NK-92 (cell line): Measurements from ENCODE around the gene PTPN14.

ENCODE experiments used
- DNase-seq: peaks from one replicate; lab custom pipeline; 2025; ENCODE audit not compliant: unreplicated experiment; lab: John Stamatoyannopoulos, UW

PTPN14 gene

DNA sequence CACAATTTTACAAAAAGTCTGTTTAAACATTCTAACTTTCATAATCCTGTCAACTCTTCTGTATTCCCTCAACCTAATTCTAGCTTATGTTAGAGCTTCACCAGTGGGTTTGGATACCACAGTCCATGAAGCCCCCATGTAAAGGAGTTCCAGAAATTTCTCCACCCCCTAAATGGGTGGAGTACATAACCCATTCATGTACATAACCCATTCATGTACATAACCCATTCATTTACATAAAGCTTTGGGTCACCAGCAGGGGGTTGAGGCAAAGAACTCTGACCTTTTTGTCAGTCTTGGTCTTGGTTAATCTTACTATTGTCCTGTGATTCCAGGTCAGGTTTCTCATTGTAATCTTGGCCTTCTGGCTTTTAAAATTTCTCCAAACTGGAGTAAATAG, 208.9 kb downstream of the PTPN14 start:
- DNase-seq: no peak

- DNase-seq: no peak
These were observed 209.5 kb downstream of the PTPN14 start for GRCh38 chr1:214341932-214342331.

- DNase-seq: no peak
These were observed 209.9 kb downstream of the PTPN14 start for GRCh38 chr1:214341459-214341858.

DNA sequence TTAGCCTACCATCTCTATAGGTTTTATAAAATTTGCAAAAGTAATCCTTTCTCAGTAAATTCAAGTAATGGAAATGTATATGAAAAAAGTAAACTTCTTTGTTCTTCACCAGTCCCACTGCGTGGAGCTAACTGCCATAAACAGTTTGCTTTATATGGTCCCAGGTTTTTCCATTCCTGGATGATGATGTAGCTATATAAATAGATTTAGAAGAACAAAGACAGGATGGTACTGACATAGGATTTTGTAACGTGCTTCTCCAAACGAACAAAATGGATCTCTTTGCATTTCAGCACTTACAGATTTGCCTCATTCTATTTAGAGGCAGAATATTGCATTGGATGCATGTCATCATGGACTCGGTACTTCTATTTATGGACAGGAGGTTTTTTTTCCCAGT, 213.2 kb downstream of the PTPN14 start:
- DNase-seq: no peak

DNA sequence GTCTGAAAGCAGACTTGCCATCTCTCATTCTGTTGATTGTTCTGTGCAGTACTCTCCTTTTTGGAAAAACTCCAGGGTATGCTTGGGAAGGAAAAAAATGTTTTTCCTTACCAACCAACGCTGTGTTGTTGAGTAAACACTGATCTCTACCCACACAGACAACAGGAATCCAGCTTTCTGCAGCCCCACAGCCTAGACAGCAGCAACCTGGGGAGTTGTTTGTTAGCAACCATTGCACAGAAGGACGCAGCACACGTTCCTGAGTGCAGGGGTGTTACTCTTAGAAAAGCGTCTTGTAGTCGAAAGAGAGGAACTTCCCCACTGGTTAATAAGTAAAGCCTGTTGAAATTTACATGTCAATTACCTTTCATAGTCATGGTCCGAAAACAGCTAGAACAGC, 213.9 kb downstream of the PTPN14 start:
- DNase-seq: no peak

DNA sequence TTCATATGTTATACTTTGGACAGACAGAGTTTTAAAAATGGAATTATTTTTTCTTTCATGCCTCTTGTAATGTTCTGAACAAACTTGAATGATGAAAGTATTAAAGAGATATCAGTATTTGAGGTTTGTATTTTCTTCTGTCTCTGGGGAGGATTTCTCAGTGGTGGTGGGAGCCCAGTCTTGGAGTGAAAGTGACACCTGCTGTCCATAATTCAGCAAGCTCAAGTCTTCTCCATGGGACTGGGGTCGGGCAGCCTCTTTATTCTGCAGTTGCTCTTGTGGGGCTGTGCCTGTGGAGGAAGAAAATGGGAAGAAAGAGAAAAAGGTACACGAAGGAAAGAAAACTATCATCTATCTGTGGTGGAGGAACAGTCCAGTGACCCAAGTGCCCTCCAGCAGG, 214.4 kb downstream of the PTPN14 start:
- DNase-seq: no peak

- DNase-seq: no peak
These were observed 215.8 kb downstream of the PTPN14 start for GRCh38 chr1:214335567-214335966.

GRCh38 chr1:214332946-214333798, 218.2 kb downstream of the PTPN14 start:
- no peak for DNase-seq

DNA sequence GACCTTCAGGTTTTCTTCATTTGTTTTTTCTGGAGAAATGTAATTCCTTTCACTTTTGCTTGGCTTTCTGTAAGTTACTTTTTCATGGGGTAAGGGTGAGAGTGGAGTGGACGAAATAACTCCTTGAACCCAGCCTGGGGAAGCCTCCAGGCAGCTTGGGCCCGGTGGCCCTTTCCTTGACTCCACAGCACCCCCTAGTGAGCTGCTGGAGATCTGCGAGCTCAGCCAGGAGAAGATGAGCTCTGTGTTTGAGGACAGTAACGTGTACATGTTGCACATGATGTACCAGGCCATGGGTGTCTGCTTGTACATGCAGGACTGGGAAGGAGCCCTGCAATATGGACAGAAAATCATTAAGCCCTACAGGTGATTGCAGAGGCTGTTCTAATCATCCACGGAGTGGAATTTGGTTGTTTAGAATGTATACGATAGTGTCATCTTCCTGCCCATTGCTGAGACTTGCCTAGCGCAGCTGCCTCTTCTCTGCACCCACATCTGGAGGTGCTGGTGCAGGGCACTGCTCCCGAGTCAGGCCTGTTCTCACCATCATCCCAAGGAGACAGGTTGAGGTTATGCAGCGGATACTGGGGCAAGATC, 219.5 kb downstream of the PTPN14 start:
- DNase-seq: no peak

- no peak for DNase-seq
These were observed 220.2 kb downstream of the PTPN14 start for GRCh38 chr1:214331180-214331579.

- no peak for DNase-seq
These were observed 220.7 kb downstream of the PTPN14 start for GRCh38 chr1:214330715-214331114.

GRCh38 chr1:214330222-214330621, 221.2 kb downstream of the PTPN14 start:
- DNase-seq: no peak

GRCh38 chr1:214329470-214330220, 221.8 kb downstream of the PTPN14 start:
- DNase-seq: no peak

GRCh38 chr1:214328770-214329469, 222.5 kb downstream of the PTPN14 start:
- DNase-seq: no peak

DNA sequence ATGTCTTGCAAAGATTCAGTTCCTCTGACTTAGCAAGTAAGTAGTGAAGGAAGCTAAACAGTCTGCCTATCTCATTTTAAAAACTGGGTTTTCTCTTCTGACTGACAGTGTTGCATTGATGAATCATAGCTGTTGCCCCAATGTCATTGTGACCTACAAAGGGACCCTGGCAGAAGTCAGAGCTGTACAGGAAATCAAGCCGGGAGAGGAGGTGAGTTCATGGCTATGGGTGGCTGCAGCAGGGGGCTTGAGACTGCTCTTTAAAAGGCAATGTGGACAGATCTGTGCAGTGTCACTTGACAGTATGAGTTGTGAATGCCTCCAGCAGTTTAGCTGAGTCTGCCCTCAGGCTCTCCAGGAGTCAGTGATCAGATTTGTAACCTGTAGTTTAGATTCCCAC, 223.9 kb downstream of the PTPN14 start:
- DNase-seq: no peak

DNA sequence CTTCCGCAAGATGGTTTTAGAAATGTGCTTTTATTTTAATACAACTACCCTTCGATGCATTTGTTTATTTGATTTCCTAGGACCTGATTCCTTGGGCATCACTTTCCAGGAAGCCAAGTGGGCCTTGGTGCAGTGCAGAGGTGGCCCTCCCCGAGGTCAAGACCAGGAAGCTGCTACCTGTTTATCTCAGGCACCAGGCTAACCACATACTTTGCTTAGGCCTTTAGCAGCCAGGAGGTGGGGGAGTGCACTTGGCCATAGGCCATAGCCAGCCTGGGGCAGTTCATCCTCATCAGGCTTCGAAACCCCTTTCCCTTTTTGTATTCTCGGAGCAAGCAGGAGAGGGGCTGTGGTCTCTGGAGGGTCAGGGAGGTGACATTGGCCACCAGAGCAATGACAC, 225.0 kb downstream of the PTPN14 start:
- no peak for DNase-seq

DNA sequence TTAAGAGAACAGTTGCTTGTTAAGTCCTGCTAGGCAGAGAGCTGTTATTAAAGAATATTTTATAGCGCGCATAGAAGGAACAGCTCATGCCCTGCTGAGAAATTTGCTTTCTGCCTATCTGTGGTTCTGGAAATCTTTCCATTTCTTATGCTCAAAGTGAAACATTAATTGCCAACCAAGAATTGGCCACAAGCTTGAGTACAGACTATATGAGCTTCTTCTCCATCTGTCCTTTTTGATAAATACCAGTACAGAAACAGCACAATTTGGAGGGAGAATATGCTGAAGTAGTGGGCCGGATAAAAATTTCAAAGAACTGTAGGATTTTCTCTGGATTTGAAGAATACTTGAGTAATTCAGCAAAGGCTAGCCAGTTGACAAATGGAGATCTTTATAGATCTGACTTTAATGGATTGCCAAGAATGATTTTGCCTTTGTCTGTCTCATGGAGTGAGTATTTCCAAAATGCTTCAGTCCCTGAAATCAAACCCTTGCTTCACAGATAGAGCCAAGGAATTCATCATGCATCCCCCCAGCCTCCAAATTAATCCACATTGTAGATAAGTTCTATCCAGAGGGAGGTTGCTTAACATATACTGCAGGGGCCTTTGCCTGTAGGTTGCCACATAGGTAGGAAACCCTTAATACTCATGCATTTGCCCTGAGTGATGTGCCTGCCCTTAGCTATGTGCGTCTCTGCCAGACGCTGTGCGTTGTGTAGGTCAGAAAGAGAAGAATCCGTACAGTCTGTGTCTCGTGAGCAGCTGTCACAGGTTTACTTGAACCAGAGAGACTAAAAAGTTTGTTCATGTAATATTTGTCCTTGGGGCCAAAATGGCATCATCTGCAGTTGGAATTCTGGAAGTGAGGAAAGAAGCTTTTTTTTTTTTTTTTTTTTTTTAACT, 226.3 kb downstream of the PTPN14 start:
- no peak for DNase-seq

- DNase-seq: no peak
These were observed 229.5 kb downstream of the PTPN14 start for GRCh38 chr1:214321705-214322453.

DNA sequence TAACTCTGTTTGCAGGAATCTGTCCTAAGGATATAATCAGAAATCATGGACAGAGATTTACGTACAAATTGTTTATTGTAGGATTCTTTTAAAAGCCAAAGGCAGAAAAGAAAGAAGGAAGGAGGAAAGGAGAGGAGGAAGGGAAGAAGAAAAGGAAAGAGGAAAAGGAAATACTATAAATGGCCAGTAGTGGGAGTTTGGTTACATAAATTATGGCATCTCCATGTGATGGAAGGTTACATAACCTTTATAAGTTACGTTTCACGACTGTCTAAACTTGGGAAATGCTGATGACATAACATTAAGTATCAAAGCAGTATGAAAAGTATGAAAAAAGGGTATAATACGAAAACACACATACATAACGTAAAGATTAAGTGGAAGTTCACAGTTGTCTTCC, 231.5 kb downstream of the PTPN14 start:
- DNase-seq: no peak
